ENCODE measurements around the gene ASB1.
"Not testable (repeated sequence)": the region's sequence is repeated elsewhere in the genome, so short reads cannot be mapped to it uniquely, and the experiment has no call there.

ASB1 gene

GRCh38 chr2:238441262-238442114 lies 14.8 kb downstream of the ASB1 start:
- Histone ChIP-seq H3K4me3 (no peak overlapping the region), H3K9ac (ENCODE audit: insufficient read length) (no peak overlapping the region), H3K27ac (no peak overlapping the region), H3K36me3 (ENCODE audit: insufficient read depth, low read length) (peaks cover 17% of the 10 kb centered on the region), H3K9me3 (ENCODE audit: low read depth, low read length) (no peaks in the 10 kb centered on the region)
- DNase-seq (ENCODE audit: low read depth, low spot score): no peak
- TF ChIP-seq FOXP2 (optimal IDR thresholded peaks at IDR 0.05; ENCODE audit: control extremely low read depth, extremely low read length, insufficient read depth) (no peak), EZH2 (IDR thresholded peaks at IDR 0.05) (no peak), POLR2AphosphoS5 (IDR thresholded peaks at IDR 0.05; ENCODE audit: borderline replicate concordance, low read depth, low read length) (no peak)

DNA sequence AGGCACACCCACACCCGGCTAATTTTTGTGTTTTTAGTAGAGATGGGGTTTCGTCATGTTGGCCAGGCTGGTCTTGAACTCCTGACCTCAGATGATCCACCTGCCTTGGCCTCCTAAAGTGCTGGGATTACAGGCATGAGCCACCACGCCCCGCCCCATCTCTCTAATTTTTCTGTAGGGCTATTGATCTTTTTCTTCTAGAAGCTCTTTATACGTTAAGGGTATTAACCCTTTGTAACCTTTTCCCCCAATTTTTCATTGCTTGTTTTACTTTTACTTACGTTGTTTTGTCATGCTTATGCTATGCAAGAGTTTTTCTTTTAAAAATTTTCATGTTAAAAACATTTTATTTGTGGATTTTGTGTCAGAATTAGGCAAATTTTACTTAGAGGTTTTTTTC lies 15.5 kb downstream of the ASB1 start:
- peaks cover 24% of the 10 kb centered on the region for H3K36me3 ChIP-seq (ENCODE audit: insufficient read depth, low read length)
- not testable (repeated sequence) for DNase-seq (ENCODE audit: low read depth, low spot score); H3K9me3 ChIP-seq (ENCODE audit: low read depth, low read length); H3K27ac ChIP-seq; H3K9ac ChIP-seq (ENCODE audit: insufficient read length); H3K4me3 ChIP-seq

DNA sequence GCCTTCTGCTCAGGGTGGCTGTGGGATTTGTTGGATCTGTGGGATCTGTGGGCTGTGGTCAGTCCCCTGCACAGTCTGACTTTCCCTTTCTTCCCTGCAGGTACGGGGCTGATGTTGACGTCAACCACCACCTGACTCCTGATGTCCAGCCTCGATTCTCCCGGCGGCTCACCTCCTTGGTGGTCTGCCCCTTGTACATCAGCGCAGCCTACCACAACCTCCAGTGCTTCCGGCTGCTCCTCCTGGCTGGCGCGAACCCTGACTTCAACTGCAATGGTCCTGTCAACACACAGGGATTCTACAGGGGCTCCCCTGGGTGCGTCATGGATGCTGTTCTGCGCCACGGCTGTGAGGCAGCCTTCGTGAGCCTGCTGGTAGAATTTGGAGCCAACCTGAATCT lies 17.5 kb downstream of the ASB1 start:
- TF ChIP-seq FOXP2 (optimal IDR thresholded peaks at IDR 0.05; ENCODE audit: control extremely low read depth, extremely low read length, insufficient read depth) (no peak), EZH2 (IDR thresholded peaks at IDR 0.05) (no peak), POLR2AphosphoS5 (IDR thresholded peaks at IDR 0.05; ENCODE audit: borderline replicate concordance, low read depth, low read length) (no peak)
- Histone ChIP-seq H3K9me3 (ENCODE audit: low read depth, low read length) (no peaks in the 10 kb centered on the region), H3K27ac (no peak overlapping the region), H3K9ac (ENCODE audit: insufficient read length) (no peak overlapping the region), H3K4me3 (no peak overlapping the region), H3K36me3 (ENCODE audit: insufficient read depth, low read length) (peaks cover 27% of the 10 kb centered on the region)
- no peak for DNase-seq (ENCODE audit: low read depth, low spot score)

DNA sequence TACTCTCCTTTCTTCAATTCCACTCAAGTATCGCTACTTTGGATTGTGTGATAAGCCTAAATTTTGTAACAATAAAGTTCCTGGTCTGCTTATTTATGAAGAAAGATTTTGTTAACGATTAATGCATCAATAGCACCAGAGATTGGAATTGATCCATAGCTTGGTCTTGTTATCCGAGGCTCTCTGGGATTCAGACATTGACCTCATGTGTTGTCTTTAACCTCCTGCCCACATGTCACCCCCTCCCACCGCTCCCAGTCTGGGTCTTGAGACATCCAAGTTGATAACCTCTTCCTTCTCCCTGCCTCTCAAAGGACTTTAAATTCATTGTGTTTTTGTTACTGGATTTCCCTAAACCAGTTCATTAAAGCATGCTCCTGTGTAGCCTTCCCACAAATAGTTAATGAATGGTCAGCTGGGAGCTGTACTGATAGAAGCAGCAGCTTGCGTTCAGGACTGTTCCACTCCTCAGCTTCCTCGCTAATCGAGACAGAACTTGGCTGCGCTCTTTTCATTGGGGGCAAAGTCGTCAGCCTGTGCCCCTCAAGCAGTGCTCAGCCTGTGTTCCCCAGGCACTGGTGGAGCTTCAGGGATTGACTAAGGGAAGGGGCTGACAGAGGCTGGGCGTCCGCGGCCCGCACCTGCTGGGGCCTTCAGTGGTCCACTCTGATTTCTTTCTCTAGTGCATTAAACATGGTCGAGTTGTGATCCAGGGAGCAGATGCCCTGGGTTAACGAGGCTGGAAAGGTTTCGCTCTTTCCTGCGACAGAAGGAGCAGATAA lies 18.9 kb downstream of the ASB1 start:
- Histone ChIP-seq H3K36me3 (ENCODE audit: insufficient read depth, low read length) (peaks cover 31% of the 10 kb centered on the region), H3K27ac (no peak overlapping the region), H3K9me3 (ENCODE audit: low read depth, low read length) (no peaks in the 10 kb centered on the region), H3K4me3 (no peak overlapping the region), H3K9ac (ENCODE audit: insufficient read length) (no peak overlapping the region)
- no peak for DNase-seq (ENCODE audit: low read depth, low spot score)
- TF ChIP-seq FOXP2 (optimal IDR thresholded peaks at IDR 0.05; ENCODE audit: control extremely low read depth, extremely low read length, insufficient read depth): no peak

DNA sequence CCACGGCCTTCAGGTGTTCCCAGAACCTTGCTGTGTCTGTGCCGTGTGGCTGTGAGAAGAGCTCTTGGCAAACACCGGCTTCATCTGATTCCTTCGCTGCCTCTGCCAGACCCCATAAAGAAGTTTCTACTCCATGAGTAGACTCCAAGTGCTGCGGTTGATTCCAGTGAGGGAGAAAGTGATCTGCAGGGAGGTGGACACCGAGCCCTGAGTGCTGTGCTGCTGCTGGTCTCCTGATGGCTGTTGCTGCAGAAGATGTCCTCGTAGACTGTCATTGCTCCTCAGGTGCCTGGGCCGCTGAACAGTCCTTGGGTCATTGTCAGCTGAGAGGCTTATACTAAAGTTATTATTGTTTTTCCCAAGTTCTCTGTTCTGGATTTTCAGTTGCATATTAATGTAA lies 19.6 kb downstream of the ASB1 start:
- no peak for DNase-seq (ENCODE audit: low read depth, low spot score)
- Histone ChIP-seq H3K9ac (ENCODE audit: insufficient read length) (no peak overlapping the region), H3K27ac (no peak overlapping the region), H3K9me3 (ENCODE audit: low read depth, low read length) (no peaks in the 10 kb centered on the region), H3K4me3 (no peak overlapping the region), H3K36me3 (ENCODE audit: insufficient read depth, low read length) (peaks cover 31% of the 10 kb centered on the region)
- TF ChIP-seq POLR2AphosphoS5 (IDR thresholded peaks at IDR 0.05; ENCODE audit: borderline replicate concordance, low read depth, low read length) (no peak), EZH2 (IDR thresholded peaks at IDR 0.05) (no peak), FOXP2 (optimal IDR thresholded peaks at IDR 0.05; ENCODE audit: control extremely low read depth, extremely low read length, insufficient read depth) (no peak)

DNA sequence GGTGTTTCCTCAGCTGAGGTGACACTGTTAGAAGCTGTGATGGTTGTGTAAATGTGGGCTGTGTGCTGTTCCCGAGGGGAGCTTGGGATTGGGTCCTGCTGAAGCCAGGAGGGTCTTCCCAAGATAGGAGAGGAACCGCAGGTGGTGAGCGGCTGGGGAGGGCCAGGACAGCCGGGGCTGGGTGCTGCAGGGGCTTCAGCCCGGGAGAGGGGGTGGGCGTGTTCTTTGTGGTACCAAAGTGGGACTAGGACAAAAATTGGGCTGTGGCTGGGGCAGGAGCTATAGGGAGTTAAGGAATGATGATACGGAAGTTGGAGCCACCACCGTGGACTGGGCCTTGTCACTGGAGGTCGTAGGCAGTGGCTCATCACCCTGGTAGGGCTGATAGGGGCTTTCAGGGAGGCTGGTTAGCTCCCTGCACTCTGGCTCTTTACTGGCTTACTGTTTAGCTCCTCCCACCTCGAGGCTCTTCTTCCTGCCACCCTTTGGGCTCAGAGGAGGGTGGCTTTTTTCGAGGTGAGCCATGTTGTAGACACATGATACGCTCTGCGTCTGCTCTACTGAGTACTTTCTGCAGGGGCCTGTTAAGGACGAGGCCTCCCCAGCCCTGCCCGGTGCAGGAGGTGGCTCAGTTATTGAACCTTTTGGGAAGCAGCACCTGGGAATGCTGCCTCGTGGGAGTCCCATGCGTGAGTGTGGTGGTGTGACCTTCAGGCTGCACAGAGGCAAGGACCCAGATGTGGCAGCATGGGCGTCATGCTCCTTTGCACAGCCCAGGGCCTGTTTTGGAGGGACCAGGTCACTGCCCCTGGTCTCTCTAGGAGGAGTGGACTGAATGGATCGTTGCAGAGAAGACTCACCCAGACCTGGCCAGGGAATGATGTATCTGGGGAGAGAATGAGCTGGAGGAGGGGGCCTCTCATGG lies 21.6 kb downstream of the ASB1 start:
- Histone ChIP-seq H3K9me3 (ENCODE audit: low read depth, low read length) (no peaks in the 10 kb centered on the region), H3K36me3 (ENCODE audit: insufficient read depth, low read length) (peaks cover 31% of the 10 kb centered on the region), H3K27ac (no peak overlapping the region), H3K9ac (ENCODE audit: insufficient read length) (no peak overlapping the region), H3K4me3 (no peak overlapping the region)
- TF ChIP-seq POLR2AphosphoS5 (IDR thresholded peaks at IDR 0.05; ENCODE audit: borderline replicate concordance, low read depth, low read length) (no peak), EZH2 (IDR thresholded peaks at IDR 0.05) (no peak), FOXP2 (optimal IDR thresholded peaks at IDR 0.05; ENCODE audit: control extremely low read depth, extremely low read length, insufficient read depth) (no peak)
- no peak for DNase-seq (ENCODE audit: low read depth, low spot score)

- no peaks in the 10 kb centered on the region for H3K9me3 ChIP-seq (ENCODE audit: low read depth, low read length)
- no peak overlapping the region for H3K27ac ChIP-seq
- no peak overlapping the region for H3K9ac ChIP-seq (ENCODE audit: insufficient read length)
- H3K4me3 ChIP-seq: no peak overlapping the region
- TF ChIP-seq POLR2AphosphoS5 (IDR thresholded peaks at IDR 0.05; ENCODE audit: borderline replicate concordance, low read depth, low read length) (no peak), EZH2 (IDR thresholded peaks at IDR 0.05) (no peak), FOXP2 (optimal IDR thresholded peaks at IDR 0.05; ENCODE audit: control extremely low read depth, extremely low read length, insufficient read depth) (no peak)
- H3K36me3 ChIP-seq (ENCODE audit: insufficient read depth, low read length): peaks cover 31% of the 10 kb centered on the region
- DNase-seq (ENCODE audit: low read depth, low spot score): no peak
These were observed 22.5 kb downstream of the ASB1 start for GRCh38 chr2:238449241-238449640.

DNA sequence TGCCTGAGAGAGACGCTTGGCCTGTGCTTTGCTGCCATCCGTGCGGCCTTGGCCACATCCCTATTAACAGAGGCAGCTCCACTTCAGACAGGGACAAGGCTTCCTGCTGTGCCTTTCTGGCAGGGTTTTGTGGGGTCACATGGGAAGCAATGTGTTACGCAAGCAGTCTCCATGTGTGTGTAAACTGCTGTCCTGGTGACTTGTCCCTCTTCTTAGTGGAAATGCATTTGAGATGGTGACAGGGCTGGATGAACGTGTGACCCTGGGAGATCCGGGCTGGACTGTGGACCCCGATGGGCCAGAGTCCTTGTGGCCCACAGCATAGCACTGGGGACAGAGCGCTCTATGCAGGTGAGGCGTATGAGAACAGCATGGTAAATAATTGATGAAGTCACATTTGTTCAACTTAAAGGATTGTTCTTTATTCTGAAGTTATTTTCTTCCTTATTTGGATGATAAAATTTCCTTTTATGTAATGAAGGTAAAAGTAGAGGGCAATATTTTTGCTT lies 23.2 kb downstream of the ASB1 start:
- no peak for TF ChIP-seq FOXP2 (optimal IDR thresholded peaks at IDR 0.05; ENCODE audit: control extremely low read depth, extremely low read length, insufficient read depth)
- TF ChIP-seq POLR2AphosphoS5 (IDR thresholded peaks at IDR 0.05; ENCODE audit: borderline replicate concordance, low read depth, low read length): no peak
- TF ChIP-seq EZH2 (IDR thresholded peaks at IDR 0.05): no peak
- Histone ChIP-seq H3K9ac (ENCODE audit: insufficient read length) (no peak overlapping the region), H3K36me3 (ENCODE audit: insufficient read depth, low read length) (peaks cover 24% of the 10 kb centered on the region; the same call in 1 of the 2 replicates), H3K27ac (no peak overlapping the region), H3K4me3 (no peak overlapping the region), H3K9me3 (ENCODE audit: low read depth, low read length) (no peaks in the 10 kb centered on the region)
- DNase-seq (ENCODE audit: low read depth, low spot score): no peak
